HG03460 (cell line): Measurements from ENCODE around the gene MRPS16.
"Not testable (repeated sequence)": the region's sequence is repeated elsewhere in the genome, so short reads cannot be mapped to it uniquely, and the experiment has no call there.

Experiments
- ATAC-seq: cut with Tn5 transposase; IDR thresholded peaks from one replicate; pipeline ENCODE4 v1.9.1; 2021; ENCODE audit not compliant: unreplicated experiment

The MRPS16 gene

DNA sequence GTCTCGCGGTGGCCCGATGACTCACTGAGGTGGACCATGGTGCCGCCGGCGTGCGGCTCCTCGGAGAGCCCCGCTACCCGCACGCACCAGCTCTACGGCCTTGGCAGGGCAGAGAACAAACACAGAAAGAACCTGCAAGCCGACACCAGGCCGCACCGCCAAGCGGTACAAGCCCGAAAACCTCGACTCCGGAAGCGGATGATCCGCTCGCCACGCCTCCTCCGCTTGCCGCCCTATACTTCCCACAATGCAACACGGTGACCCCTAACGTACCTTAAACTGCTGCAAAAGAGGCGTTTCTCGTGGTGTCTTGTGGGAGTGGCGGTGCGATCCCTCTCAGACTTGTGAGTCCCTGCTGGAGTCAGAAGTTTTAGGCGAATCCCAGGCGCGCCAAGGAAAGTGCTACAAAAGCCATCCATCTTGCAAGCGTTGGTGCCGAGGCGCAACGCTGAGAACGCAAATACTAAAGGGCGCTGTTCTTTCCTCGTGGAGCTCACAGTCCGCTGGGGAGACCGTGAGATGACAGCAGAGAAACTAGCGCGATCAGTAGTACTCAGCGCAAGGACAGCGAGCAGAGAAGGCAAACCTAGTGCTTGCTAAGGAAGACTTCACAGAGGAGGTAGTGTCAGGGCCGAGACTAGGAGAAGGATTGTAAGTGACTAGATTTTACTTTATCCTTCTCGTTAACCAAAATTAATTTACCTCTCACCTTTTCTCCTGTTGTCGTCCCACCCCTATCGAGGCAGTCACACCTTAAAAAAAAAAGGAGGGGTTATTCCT lies at the start of gene MRPS16:
Gene MRPS16 (minus strand): TSS at position 200 of the 780 bp plus-strand sequence. CDS start 162 bp downstream, at position 38.
- ATAC-seq, result peak; percentile 70

DNA sequence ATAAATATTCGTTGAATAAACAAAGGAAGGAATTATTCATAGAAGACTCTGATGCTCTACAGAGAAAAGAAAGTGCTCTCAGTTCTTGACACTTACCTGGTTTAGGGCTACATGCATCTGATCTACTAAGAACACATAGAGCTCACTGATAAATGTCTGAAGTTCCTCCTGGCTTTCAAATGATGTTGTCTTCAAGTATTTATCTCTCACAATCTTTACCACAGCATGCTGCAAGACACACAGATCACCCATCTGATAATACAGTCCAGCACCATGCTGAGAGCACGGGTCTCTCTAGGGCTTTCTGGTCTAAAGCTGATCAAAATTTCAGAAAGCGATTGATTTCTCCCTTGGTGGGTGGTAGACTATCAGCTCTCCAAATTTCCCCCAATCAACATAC lies 44.5 kb upstream of the MRPS16 start:
- no peak for ATAC-seq

DNA sequence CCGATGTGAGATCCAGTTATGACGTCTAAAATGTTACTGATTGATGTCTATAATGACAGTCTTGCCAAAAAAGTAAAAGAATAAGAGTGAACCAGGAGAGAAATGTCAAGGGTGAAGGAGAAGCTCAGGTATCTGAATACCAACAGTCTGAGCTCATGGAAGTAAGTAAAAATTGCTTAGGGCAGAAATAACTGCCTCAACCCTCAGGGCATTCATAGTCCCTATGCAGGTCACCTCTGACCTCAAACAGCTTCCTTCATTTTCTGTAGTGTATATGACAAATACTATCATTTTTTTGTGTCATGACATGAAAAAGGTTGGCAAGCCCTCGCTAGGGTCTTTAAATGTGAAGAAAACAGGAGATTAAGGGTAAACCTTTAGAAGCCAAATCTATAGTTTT lies 41.0 kb upstream of the MRPS16 start:
- no peak for ATAC-seq

DNA sequence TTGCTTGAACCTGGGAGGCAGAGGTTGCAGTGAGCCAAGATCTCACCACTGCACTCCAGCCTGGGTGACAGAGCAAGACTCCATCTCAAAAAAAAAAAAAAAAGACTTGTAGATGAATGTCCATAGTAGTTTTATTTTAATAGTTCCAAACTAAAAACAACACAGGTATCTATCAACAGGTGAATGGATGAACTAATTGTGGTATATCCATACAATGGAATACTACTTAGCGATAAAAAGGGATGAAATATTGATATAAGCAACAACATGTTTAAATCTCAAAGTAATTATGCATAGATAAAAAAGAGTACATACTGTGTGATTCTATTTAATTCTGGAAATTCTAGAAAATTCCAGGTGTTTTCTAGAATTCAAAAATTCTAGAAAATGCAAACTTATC lies 37.5 kb upstream of the MRPS16 start:
- no peak for ATAC-seq

DNA sequence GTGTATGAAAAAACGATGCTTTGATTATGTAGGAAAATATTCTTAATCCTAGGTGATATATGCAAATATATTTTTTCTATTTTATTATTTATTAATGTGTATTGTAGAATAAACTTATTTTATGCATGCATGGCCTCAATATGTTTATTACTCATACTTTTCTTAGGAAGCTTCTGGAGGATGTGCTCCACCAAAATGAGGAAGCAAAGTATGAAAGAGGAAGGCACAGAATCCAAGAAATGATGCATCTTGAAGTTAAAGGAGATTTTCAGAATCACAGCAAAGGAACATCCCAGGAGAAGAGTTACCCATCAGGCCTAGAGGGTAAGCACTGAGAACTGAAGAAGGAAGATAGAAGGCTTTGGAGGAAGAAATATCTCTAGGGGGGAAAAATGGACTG lies 35.0 kb upstream of the MRPS16 start:
- no peak for ATAC-seq

DNA sequence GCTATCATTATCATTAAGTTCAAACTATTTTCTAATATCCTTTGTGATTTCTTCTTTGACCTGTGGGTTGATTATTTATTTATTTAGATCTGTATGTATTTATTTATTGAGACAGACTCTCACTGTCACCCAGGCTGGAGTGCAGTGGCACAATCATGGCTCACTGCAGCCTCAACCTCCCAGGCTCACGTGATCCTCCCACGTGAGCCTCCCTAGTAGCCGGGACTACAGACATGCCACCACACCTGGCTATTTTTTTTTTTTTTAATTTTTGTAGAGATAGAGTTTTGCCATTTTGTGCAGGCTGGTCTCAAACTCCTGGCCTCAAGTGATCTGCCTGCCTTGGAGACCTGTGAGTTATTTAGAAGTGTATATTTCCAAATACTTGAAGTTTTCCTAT lies 28.7 kb upstream of the MRPS16 start:
- no peak for ATAC-seq

DNA sequence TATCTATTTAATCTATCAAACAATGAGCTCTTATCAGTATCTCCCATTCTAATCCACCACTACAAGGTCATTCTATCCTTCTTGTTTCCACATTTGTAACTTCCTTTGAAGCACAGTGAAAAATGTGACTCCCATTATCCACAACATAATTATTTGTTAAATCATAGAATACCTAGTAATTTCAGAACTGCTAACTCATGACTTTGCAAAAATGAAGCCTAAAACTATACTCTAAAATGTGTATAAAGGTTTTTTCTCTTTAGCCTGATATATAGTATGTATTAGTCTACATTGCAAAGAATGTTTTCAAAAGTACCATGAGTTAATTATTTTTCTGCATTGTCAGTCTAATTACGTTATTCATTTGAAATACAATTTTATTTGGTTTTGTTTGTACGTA lies 12.0 kb upstream of the MRPS16 start:
- ATAC-seq, result no peak

DNA sequence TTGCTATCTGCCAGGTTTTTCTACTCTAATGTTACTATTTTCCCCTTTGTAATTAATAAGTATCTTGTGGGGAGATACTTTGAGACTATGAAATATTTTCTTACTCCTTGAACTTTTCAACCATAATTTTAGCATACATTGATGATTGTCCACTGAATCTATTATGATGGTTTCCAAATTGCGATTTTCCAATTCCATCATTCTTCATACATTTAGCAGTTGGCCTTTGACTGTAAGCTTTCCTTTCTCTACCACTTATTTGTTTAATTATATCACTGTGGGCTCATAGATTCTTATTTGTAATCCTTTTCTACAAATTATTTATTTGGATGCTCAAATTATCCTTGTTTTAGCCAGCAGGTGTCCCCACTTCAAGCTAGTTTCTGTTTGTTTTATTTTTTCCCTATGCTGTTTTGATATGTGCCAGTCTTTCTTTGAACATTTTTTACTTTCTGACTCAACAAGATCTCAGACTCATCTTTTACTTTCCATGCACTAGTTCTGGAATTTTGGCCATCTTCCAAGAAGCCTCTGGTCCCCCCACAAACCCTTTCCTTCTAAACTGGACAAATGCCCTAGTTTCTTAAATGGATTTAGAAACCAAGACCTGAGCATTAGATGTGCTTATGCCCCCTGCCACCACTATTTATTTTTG lies 11.4 kb upstream of the MRPS16 start:
- no peak for ATAC-seq

DNA sequence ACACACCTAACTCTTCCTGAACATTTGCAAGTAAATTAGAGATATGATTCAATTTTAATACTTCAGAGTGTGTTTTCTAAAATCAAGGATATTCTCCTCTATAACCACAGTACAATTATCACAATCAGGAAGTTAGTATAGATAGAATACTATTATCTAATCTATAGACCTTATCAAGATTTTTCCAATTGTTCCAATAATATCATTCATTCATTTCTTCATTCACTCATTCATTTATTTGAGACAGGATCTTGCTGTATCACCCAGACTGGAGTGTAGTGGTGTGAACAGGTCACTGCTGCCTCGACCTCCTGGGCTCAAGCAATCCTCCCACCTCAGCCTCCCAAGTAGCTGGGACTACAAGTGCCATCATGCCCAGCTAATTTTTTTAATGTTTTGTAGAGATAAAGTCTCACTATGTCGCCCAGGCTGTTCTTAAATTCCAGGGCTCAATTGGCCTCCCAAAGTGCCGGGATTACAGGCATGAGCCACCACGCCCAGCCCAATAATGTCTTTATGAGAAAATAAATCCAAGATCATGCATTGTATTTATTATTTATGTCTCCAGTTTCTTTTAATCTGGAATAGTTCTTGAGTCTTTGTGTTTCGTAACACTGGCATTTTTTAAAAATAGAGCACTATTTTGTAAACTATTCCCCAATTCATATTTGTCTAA lies 10.6 kb upstream of the MRPS16 start:
- no peak for ATAC-seq

DNA sequence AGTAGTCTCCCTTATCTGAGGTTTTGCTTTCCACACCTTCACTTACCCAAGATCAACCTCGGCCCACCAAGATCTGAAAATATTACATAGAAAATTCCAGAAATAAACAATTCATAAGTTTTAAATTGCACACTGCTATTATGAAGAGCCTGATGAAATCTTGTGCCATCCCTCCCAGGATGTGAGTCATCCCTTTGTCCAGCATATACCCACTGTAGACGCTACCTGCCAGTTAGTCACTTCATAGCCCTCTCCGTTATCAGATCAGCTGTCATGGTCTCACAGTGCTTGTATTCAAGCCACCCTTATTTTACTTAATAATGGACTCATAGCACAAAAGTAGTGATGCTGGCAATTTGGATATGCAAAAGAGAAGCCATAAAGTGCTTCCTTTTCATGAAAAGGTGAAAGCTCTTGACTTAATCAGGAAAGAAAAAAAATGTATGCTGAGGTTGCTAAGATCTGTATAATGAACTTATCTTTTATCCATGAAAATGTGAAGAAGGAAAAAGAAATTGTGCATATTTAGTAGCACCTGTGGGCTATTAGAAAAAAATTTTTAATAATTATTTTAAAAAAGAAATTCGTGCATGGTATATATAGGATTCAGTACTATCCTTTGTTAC lies 9.8 kb upstream of the MRPS16 start:
- ATAC-seq, result no peak

DNA sequence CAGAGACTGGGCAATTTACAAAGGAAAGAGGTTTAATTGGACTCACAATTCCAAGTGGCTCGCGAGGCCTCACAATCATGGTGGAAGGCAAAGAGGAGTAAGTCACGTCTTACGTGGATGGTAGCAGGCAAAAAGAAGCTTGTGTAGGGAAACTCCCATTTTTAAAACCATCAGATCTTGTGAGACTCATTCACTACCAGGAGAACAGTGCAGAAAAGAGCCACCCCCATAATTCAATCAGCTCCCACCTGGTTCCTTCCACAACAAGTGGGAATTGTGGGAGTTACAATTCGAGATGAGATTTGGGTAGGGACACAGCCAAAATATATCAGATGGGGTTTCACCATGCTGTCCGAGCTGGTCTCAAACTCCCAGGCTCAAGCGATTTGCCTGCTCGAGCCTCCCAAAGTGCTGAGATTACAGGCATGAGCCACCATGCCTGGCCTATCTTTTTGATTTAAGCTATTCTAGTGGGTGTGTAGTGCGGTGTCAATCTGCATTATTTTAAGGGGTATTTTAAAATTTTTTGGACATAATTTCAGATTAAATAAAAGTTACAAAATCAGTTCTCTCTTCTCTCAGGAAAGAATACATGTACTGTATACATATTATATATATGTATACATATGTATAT lies 9.0 kb upstream of the MRPS16 start:
- no peak for ATAC-seq

DNA sequence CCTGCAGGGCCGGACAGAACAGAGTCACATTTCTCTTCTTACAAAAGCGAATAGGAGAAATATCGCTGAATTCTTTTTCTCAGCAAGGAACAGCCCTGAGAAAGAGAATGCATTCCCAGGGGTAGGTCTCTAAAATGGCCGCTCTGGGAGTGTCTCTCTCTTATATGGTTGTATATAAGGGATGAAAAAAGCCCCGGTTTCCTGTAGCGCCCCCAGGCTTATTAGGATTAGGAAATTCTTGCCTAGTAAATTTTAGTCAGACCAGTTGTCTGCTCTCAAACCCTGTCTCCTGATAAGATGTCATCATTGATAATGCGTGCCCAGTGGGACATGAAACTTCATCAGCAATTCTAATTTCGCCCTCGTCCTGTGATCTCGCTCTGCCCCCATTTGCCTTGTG lies 6.2 kb upstream of the MRPS16 start:
- ATAC-seq, result not testable (repeated sequence)

DNA sequence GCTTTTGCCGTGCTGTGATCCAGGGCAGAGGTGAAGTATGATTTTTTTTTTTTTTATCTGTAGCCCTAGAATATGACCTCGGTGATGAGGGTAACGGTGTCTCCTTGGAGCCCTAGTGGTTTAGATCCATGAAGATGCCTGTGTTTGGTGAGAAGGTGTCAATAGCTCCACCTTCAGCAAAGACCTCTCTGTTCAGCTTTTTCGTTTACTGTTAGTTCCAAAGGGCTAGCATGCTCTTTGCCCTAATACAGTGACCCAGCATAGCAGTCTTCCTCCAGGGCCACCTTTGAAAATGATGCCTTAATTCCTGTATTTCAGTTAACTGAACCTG lies 746 bp upstream of the MRPS16 start:
- peak; percentile 16 for ATAC-seq

DNA sequence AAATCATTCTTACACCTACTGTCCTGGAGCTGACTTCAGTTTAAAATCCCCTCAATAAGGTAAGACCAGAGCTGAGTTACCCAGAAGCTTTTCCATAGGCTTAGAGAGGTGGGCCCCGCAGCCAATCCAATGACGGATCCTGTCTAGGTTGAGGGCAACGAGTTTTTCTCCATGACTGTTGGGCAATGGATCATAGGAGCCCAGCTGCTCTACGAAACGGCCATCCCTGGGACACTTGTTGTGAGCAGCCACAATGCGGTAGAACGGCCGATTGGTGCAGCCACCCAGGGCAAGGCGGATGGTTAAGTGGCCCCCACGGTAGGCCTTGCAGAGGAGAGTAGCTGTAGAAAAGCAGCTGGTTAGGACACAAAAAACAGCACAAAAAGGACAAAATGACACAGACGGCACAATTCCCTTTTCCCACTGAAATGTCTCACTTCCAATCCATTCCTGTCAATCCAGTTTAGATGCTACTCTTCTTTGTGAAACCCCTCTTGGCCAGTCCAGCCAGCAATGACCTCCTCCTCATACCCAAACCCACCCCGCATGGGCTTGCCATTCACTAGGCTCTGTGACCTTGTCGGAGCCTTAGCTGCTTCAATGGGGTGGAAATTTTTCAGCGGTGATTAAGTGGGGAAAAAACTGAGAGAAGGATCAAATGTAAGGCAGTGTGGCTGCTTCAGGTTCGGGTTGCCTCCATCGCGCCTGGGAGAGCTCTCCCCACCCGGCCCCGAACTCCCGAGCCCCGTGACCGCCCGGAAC lies 580 bp downstream of the MRPS16 start:
- ATAC-seq, result peak; percentile 38

DNA sequence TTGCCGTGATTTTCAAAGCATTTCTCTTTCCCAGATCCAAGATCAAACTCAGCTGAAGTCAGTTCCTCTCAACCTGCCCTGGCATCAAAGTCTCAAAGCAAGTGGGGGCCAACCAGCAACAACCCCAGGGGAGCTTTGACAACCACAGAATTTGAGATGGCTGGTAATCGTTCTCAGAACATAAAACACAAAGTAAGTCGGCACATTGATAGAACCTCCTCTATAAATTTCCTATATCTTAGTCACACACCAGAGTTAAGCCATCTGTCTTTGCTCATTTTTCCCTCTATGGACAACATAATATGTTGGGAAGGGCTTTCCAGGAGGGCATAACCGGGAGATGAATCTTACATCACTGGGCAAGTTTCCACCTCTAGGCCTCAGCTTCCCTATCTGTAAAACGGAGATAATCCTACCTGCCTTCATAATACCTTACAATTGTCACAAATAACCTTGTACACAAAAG lies 4.2 kb downstream of the MRPS16 start:
- no peak for ATAC-seq

DNA sequence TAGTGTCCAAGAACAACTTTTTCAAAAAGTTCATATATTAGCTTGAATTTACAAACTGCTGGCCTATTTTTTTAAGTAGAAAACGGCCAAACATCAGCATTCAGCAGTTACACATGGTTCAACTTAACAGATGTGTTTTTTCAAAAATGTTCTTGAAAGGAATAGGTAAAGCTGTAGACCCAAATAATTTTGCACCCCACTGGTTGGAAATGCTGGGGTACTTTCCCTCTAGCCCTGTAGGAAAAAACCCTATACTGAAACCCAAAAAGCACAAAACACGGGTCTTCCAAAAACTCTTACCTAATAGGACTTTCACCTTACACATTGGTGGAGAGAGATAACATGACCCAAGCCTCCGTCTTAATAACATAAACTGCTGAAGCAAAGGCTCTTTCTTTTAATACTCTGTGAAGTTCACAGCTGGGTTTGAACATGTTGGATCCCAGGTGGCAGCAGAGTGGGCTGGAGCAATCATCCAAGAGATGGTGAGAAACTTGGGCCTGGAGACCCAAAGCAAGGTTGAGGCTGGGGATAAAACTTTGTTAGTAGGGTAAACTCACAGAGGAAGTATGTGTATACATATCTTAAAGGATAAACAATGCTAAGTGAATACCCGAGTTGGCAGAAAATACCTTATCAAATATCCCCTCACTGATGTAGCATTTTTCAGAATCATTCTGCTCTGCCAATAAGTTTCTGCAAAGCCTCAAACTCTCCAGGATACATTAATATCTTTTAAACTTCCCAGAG lies 4.8 kb downstream of the MRPS16 start:
- ATAC-seq, result no peak

DNA sequence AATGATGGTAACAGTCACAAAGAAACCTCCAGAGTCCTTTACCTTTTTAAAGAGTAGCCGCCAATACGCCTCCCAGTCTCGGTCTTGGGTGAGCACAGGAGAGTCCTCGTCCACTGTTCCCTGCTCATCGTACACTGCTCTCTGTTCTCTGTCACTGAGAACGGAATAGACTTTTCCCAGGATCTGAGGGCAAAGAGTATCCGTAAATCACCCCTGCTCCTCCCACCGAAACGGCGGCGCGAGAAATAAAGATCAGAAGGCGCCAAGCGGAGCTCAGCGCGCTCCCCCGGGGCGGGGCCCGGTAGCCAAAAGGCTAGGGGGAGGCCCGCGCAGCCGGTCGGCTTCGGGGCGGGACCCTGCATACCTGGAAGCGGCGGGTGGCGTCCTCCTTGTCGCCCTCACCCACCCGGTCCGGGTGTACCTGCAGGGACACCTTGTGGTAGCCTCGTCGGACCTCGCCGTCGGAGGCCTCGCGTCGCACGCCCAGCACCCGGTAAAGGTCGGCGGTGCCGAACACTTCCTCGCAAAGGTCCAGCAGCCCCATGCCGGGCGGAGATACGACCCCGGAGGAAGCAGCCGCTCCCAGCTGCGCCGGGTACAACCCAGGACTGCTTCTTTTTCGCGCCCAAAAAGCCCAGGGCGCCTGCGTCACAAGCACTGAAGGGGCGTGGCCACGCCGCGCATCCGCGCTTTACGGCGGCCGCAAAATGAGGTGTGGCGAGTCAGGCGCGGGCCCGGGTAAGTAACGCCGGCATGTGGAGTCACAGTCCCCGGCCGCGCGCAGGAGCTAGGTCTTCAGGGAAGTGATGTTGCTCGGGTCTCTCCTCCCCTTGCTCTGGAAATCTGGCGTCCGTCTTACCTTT lies 5.6 kb downstream of the MRPS16 start, which contains the start of gene DNAJC9:
Gene DNAJC9 (minus strand): TSS at position 610 of the 863 bp plus-strand sequence. CDS start 66 bp downstream, at position 544.
- peak; percentile 79 for ATAC-seq

DNA sequence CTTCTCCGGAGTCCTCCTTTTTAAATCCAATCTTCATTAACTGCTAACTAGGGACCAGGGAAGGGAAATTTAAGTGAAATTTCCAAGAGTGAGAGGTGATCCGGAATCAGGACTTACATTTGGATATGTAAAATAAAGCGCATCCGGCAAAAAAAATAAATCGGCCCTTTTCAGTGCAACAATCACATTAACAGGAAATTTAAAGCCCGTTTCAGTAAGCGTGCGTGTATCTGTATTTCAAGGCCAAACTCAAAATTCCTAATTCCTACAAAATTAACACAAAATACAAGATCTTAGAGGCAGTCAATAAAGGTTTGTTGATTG lies 6.2 kb downstream of the MRPS16 start:
- no peak for ATAC-seq
